Measurements from ENCODE around the gene PNPLA4. TPM values are rescaled to one million over a fixed set of nuclear protein-coding genes. Genes with fewer than 3 reads are reported as not detected.
A peak's percentile ranks its signal among the peaks of the same experiment; 100 is the strongest.

PNPLA4 gene, protein sequence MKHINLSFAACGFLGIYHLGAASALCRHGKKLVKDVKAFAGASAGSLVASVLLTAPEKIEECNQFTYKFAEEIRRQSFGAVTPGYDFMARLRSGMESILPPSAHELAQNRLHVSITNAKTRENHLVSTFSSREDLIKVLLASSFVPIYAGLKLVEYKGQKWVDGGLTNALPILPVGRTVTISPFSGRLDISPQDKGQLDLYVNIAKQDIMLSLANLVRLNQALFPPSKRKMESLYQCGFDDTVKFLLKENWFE
- polyA plus RNA-seq: 24.0 TPM

DNA sequence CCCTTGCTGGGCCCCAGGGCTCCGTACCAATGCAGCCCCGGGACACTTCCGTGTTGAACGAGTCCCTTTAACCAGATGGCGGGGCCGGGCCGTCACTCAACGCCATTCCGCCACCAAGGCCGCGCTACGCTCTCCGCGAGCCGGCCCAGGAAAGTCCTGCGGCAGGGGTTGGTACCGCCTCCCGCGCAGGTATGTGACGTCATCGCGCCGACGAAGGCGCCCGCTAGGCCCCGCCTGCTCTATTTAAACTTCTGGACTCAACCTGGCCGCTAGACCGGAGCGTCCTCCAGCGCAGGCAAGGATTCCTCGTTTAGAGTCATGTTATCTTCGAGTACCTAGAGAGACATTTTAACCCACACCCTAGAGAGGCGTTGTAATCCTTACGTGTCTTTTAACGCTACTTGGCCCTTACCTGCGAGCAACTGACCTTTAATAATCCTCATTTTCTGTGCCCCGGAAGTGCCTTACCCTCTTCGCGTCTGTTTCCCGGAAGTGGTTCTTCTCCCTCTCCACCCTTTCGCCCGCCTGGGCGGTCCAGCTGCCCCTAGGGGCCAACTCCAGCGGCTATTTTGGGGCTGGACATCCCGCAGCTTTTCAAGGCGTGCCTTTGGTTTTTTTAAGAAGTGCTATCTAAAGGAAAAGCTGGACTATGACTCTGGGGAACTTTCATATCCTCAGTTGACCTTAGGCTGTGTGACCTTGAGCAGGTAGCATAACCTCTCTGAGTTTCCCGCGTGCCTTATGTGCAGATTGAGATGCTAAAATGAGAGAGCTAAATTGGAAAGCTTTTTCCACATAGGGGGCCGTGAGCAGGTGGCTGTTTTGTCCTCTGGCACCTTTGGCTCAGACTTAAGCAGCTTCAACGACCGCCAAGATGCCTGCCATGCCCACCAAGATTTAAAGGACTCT, at the start of gene PNPLA4:
Gene PNPLA4, minus strand, starts transcription at position 155 of the 909 bp plus-strand sequence. CDS start 1,294 bp downstream, outside the sequence.
- Mint-ChIP-seq H3K4me3 (peak within 1 kb of the TSS; percentile 96 to 100 (median 98)), H3K9me3 (peaks cover 0 to 4% (median 0%) of the 10 kb centered on the region in 3 donors), H3K27me3 (no peaks in the 10 kb centered on the region), H3K4me1 (peaks cover 7 to 16% (median 14%) of the 10 kb centered on the region in 3 donors), H3K36me3 (peaks cover 3% of the 10 kb centered on the region), H3K27ac (peak within 1 kb of the TSS; percentile 95 to 99 (median 98))

DNA sequence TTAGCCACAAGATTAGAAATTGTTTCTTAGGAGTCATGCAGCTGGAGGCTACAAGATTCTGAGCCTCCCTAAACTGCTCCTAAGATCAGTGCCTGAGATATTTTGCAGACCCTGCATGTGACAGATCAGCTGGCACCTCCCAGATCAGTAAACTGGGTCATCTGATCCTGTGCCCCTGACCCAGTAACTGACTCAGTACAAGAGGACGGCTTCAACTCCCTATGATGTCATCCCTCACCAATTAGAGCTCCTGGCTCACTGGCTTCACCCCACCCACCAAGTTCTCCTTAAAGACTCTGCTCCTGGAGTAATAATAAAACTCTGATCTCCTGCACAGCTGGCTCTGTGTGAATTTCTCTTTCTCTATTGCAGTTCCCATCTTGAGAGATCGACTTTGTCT, 45.4 kb upstream of the PNPLA4 start:
- Mint-ChIP-seq H3K27me3 (no peaks in the 10 kb centered on the region), H3K27ac (no peak overlapping the region)

DNA sequence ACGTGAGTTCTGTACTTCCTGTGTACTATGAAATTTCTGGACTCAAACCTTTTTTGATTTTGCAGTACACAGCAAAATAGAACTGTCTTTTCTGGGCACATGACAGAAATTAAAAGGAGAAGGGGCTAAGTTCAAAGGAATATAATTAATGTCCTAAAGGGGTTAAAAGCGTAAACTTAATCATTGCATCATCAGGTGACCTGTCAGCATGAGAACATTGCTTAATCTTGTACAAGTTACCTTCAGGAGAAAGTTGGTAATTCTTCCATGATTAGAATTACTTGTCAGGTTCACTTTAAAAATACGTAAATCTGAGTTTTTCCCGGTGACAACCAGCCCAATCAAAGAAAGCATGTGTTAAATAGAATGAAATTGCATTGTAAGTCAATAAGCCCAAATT, 43.2 kb upstream of the PNPLA4 start:
- Mint-ChIP-seq H3K9me3 (peaks cover 7 to 26% (median 8%) of the 10 kb centered on the region in 3 donors), H3K4me3 (no peak overlapping the region), H3K27ac (no peak overlapping the region), H3K27me3 (no peaks in the 10 kb centered on the region), H3K4me1 (no peaks in the 10 kb centered on the region), H3K36me3 (peaks cover 3% of the 10 kb centered on the region)

More for the DNA sequence above, 45.4 kb upstream of the PNPLA4 start:
- Mint-ChIP-seq H3K9me3 (peaks cover 7 to 19% (median 8%) of the 10 kb centered on the region in 3 donors), H3K36me3 (no peaks in the 10 kb centered on the region), H3K4me1 (no peaks in the 10 kb centered on the region), H3K4me3 (no peak overlapping the region)

DNA sequence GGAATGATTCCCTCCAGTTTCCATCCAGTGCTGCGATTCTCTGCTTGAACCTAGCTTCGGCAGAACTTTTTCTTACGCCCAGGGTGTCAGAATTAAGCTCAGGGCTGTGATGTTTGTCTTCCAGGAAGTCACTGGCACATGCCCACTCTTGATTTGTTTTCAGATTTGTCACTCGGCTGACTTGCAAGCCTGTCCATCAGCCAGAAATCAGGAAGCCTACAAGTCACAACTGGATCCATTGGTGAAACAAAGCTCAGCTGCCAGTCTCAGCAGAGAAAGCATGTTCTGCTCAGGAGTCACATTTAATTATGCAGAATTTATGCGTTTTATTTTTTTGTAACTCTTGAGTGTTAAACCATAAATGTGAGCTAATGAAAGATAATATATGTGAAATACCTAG, 38.2 kb upstream of the PNPLA4 start:
- Mint-ChIP-seq H3K9me3 (peaks cover 5 to 24% (median 8%) of the 10 kb centered on the region in 3 donors), H3K4me3 (no peak overlapping the region), H3K4me1 (no peaks in the 10 kb centered on the region), H3K27me3 (no peaks in the 10 kb centered on the region), H3K36me3 (peaks cover 8% of the 10 kb centered on the region), H3K27ac (no peak overlapping the region)

DNA sequence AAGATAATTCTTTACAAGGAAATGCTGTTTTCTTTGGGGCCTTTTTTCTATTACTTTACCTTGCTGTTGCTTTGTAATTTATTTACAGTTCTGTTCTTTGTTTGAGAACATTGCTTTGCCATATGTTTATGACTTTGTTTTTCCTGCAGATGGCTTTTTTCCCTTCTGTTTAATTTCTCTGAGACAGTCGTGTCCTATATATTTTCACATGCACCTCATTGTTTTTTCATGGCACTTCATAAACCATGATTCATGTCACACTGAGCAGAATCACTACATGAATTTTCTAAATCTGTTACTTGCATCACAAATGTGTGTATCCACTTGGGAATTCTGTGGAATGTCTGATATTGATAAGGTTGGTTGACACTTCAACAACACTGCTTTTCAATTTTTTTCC, 33.0 kb upstream of the PNPLA4 start:
- H3K27ac Mint-ChIP-seq: no peak overlapping the region
- H3K4me3 Mint-ChIP-seq: no peak overlapping the region
- H3K9me3 Mint-ChIP-seq: peaks cover 3 to 20% (median 8%) of the 10 kb centered on the region in 3 donors
- H3K4me1 Mint-ChIP-seq: no peaks in the 10 kb centered on the region
- H3K36me3 Mint-ChIP-seq: peaks cover 10% of the 10 kb centered on the region
- H3K27me3 Mint-ChIP-seq: peaks cover 4% of the 10 kb centered on the region

DNA sequence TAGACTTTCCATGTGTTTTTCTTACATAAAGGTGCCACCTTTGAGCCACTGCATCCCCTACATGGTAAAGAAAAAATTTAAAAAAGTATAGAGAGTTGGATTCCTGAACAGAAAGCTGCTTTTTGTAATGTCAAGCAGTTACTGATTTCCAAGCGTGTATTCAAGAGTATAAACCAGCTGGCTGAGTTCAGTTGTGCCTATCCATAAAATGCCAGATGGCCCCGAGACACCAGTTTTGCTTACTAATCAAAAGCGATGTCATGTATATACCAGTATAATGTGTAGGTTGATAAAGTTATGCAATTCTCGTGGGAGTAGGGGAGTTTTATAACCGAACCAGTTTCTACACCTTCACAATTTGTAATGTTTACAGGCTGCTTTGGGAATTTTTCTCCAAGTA, 26.2 kb upstream of the PNPLA4 start:
- Mint-ChIP-seq H3K4me1 (peaks cover 0 to 4% (median 0%) of the 10 kb centered on the region in 3 donors), H3K27ac (no peak overlapping the region), H3K9me3 (peaks cover 3 to 20% (median 8%) of the 10 kb centered on the region in 3 donors), H3K27me3 (peaks cover 7% of the 10 kb centered on the region), H3K36me3 (peaks cover 6% of the 10 kb centered on the region), H3K4me3 (no peak overlapping the region)

DNA sequence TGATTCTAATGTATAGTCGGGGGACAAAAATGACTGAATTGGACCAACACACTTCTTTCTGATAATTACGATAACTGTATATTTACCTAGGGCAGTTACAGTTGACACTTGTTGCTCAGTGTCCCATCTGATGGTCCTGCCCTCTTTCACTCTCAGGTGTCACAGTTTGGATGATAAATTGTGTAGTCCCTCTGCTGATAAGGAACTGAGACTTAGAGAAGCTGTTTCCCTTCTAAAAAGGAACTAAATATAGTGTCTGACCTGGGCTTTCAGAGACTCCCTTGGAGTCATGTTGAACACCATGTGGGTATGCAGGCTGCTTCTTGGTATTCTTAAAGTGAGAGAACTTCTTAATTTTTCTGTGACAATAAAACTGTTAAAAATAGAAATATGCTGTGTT, 23.7 kb upstream of the PNPLA4 start:
- Mint-ChIP-seq H3K36me3 (peaks cover 1% of the 10 kb centered on the region), H3K4me3 (no peak overlapping the region), H3K4me1 (peaks cover 0 to 4% (median 0%) of the 10 kb centered on the region in 3 donors), H3K27ac (no peak overlapping the region), H3K27me3 (peaks cover 6% of the 10 kb centered on the region), H3K9me3 (no peaks in the 10 kb centered on the region)

DNA sequence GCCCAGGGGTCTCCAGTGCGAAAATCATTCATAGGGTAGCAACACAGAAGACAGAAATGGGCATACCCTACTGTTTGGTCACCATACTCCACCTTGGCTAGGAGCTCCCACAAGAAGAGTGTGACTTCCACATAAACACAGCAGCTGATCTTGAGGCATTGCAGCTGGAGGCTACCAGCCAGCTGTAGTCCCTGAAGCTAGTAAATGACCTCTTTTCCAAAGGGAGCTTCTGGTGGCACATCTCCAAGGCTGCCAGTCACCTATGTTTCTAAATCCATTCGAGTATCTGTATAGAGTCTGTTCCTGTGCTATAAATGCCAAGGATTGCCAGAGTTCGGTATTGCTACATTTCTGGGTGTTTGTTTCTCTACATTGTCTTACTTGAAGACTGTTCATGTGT, 21.3 kb upstream of the PNPLA4 start:
- peaks cover 0 to 4% (median 0%) of the 10 kb centered on the region in 3 donors for H3K4me1 Mint-ChIP-seq
- H3K4me3 Mint-ChIP-seq: no peak overlapping the region
- no peaks in the 10 kb centered on the region for H3K36me3 Mint-ChIP-seq
- H3K27me3 Mint-ChIP-seq: peaks cover 5% of the 10 kb centered on the region
- no peak overlapping the region for H3K27ac Mint-ChIP-seq
- no peaks in the 10 kb centered on the region for H3K9me3 Mint-ChIP-seq

DNA sequence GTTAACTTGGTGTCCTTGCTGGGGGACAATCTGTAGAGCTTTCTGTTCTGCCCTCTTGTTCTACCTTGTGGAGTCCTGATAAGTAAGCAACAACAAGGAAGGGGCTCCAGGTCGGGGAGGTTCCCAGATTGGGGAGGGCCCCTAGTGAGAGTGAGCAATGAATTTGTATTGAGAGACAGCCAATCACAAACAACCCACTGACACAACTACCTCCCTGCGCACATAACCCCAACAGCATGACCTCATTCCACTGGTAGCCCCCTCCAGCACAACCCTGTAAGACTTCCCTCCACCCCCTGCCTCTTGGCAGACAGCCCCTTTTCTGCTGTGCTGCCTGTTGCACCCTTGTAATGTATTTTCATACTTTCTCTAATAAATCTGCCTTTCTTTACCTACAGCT, 19.7 kb upstream of the PNPLA4 start:
- H3K36me3 Mint-ChIP-seq: no peaks in the 10 kb centered on the region
- peaks cover 0 to 4% (median 0%) of the 10 kb centered on the region in 3 donors for H3K4me1 Mint-ChIP-seq
- H3K27ac Mint-ChIP-seq: no peak overlapping the region
- H3K27me3 Mint-ChIP-seq: peaks cover 5% of the 10 kb centered on the region
- no peaks in the 10 kb centered on the region for H3K9me3 Mint-ChIP-seq
- H3K4me3 Mint-ChIP-seq: no peak overlapping the region

DNA sequence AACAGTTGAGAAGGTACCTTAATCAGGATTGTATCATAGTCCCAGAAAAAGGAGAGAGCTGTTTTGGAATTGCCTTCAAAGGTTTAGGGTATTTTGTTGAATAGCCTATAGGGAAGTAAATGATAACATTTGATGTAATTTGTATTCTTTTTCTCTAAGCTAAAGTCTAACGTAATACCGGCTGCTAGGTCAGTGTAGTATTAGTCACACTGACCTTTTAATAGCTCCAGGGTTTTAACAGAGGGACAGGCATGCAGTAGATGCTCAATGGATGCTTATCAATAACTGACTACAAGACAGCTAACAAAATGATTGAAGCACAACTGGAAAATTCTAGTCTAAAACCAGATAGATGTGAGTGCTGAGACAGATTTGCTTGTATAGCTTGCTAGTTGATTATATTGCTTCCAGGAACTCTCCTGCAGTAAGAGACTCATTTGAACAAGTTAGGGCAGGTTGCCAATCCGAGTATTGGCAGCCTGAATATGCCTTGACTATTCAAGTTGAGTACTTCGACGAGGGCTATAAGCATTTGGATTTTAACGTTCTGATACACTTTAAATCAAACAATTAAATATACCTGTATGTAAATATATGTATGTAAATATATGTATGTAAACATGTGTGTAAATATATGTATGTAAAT, 16.5 kb upstream of the PNPLA4 start:
- H3K4me3 Mint-ChIP-seq: no peak overlapping the region
- no peak overlapping the region for H3K27ac Mint-ChIP-seq
- H3K4me1 Mint-ChIP-seq: peaks cover 0 to 2% (median 0%) of the 10 kb centered on the region in 3 donors
- no peaks in the 10 kb centered on the region for H3K9me3 Mint-ChIP-seq
- H3K36me3 Mint-ChIP-seq: no peaks in the 10 kb centered on the region
- peaks cover 3% of the 10 kb centered on the region for H3K27me3 Mint-ChIP-seq

DNA sequence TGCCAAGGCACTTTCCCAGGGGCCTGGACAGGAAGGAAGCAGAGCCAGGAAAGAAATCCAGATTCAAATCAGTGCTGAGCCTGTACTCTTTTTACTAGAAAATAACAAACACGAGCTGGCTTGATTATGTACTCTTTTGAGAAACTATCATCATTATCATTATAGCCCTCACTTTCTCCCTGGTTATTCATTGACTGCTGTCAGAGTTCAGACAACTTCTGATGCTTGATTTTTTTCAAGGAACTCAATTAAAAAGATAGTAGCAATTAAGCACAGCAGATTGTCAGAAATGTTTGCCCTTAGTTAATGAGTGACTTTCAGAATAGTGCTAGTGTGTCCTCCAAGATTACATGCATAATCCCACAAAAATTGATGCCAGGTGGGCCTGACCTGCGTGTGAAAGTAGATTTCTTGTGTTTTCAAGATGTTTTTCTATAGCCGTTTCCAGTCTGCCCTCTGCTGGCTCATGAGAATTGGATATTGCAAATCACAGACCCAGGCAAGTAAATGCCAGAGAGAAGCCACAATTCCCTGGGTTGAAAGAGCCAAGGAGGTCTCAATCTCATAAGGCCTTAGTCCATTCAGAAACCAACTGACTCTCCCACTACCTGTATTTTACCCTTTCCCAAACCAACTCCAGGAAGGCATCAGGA, 14.3 kb upstream of the PNPLA4 start:
- H3K27me3 Mint-ChIP-seq: no peaks in the 10 kb centered on the region
- H3K27ac Mint-ChIP-seq: no peak overlapping the region
- peaks cover 0 to 2% (median 0%) of the 10 kb centered on the region in 3 donors for H3K4me1 Mint-ChIP-seq
- no peak overlapping the region for H3K4me3 Mint-ChIP-seq
- no peaks in the 10 kb centered on the region for H3K36me3 Mint-ChIP-seq
- H3K9me3 Mint-ChIP-seq: no peaks in the 10 kb centered on the region

DNA sequence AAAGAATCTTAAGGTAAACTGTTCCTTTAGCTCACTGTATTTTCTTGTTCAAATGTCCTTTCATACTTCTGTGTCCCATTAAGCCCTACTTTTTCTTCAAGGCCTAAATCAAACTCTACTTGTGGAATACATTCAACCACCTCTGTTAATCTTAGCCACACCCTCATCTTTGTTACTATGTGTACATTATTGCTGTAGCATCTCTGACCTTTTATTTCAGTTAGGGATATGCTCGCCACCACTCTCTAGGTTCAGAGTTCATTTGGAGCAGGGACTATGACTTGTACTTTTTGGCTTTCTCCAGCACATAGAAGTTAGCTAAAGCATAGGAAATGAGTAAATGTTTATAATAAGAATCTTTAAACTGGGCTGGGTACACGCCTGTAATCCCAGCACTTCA, 6.8 kb upstream of the PNPLA4 start:
- no peak overlapping the region for H3K4me3 Mint-ChIP-seq
- no peaks in the 10 kb centered on the region for H3K9me3 Mint-ChIP-seq
- H3K4me1 Mint-ChIP-seq: peaks cover 0 to 1% (median 0%) of the 10 kb centered on the region in 3 donors
- no peak overlapping the region for H3K27ac Mint-ChIP-seq
- H3K27me3 Mint-ChIP-seq: no peaks in the 10 kb centered on the region
- no peaks in the 10 kb centered on the region for H3K36me3 Mint-ChIP-seq

DNA sequence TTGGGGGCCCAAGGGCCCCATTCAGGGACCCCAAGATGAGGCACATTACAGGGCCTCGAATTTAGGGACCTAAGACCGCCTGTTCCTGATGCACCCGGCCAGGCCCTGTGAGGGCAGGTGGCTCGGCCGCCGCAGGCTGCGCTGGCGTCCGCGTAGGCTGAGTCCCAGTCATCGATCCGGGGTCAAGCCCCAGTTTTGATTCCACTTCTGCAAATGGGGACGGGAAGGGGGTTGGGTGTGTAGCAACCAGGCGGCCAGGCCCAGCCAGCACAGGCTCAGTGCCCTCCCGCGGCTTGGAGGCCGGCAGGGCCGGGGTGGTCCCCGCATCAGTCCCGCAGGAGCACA, 327 bp downstream of the PNPLA4 start:
- no peaks in the 10 kb centered on the region for H3K27me3 Mint-ChIP-seq
- H3K27ac Mint-ChIP-seq: peak overlapping the region; percentile 95 to 99 (median 98)
- peaks cover 3% of the 10 kb centered on the region for H3K36me3 Mint-ChIP-seq
- peaks cover 7 to 16% (median 14%) of the 10 kb centered on the region in 3 donors for H3K4me1 Mint-ChIP-seq
- peak overlapping the region; percentile 96 to 100 (median 98) for H3K4me3 Mint-ChIP-seq
- peaks cover 0 to 4% (median 0%) of the 10 kb centered on the region in 3 donors for H3K9me3 Mint-ChIP-seq

DNA sequence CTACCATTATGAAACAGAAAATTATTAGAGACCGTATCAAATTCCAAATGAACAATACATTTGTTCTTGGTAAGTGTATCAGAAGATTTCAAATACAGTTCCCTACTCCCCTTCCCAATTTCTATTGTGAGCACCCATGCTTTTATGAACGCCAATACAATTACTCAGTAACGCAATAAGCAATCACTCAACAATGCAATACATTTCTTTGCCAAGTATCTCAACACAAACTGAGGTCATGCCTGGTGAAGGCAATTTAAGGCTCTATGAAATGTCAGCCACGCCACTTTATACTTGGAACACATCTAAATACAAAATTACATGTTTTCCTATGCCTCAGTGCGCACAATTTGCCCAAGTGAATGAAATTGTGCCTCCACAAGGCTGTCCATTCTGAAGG, 712 bp downstream of the PNPLA4 start:
- peaks cover 0 to 4% (median 0%) of the 10 kb centered on the region in 3 donors for H3K9me3 Mint-ChIP-seq
- H3K4me1 Mint-ChIP-seq: peaks cover 7 to 16% (median 14%) of the 10 kb centered on the region in 3 donors
- peak overlapping the region; percentile 95 to 99 (median 98) for H3K27ac Mint-ChIP-seq
- H3K4me3 Mint-ChIP-seq: peak overlapping the region; percentile 96 to 100 (median 98)
- peaks cover 6% of the 10 kb centered on the region for H3K36me3 Mint-ChIP-seq
- H3K27me3 Mint-ChIP-seq: no peaks in the 10 kb centered on the region
